Muscle of back (tissue), 11 donors: Measurements from ENCODE around the gene WDR45B. TPM values are rescaled to one million over a fixed set of nuclear protein-coding genes. Genes with fewer than 3 reads are reported as not detected.
A peak's percentile ranks its signal among the peaks of the same experiment; 100 is the strongest.
"Not testable (repeated sequence)": the region's sequence is repeated elsewhere in the genome, so short reads cannot be mapped to it uniquely, and the experiment has no call there.

Experiments used
- DNase-seq, 3 donors: peaks; one replicate each; pipeline versions ENCODE4 v3.0.0 to v3.0.0-alpha.2; 2013
- polyA plus RNA-seq, 10 donors: library from polyadenylated mRNA; unstranded; fragments of 120-200 nt; gene quantifications; one replicate each; pipeline ENCODE4 v1.2.1, GENCODE V29; 2013; ENCODE audit not compliant: insufficient read length in 10 of 10

WDR45B gene
- polyA plus RNA-seq, 10 donors: 51.5 to 71.7 (median 58.3) TPM

GRCh38 chr17:82661717-82662683, 13.8 kb upstream of the WDR45B start:
- no peak for DNase-seq

- no peak for DNase-seq
These were observed 11.6 kb upstream of the WDR45B start for GRCh38 chr17:82659886-82660285.

- DNase-seq: no peak
These were observed 10.7 kb upstream of the WDR45B start for GRCh38 chr17:82658796-82659452.

GRCh38 chr17:82658331-82658730, 10.1 kb upstream of the WDR45B start:
- DNase-seq: no peak

GRCh38 chr17:82657926-82658325, 9.7 kb upstream of the WDR45B start:
- DNase-seq: no peak

- no peak for DNase-seq
These were observed 8.0 kb upstream of the WDR45B start for GRCh38 chr17:82656266-82656665.

GRCh38 chr17:82655523-82655922, 7.3 kb upstream of the WDR45B start:
- no peak for DNase-seq

GRCh38 chr17:82655038-82655479, 6.8 kb upstream of the WDR45B start:
- peak in 1 of 3 donors; percentile 22 for DNase-seq

GRCh38 chr17:82654611-82655010, 6.4 kb upstream of the WDR45B start:
- DNase-seq: not testable (repeated sequence)

GRCh38 chr17:82653651-82654528, 5.6 kb upstream of the WDR45B start:
- DNase-seq: no peak

GRCh38 chr17:82650723-82651122, 2.5 kb upstream of the WDR45B start:
- no peak for DNase-seq

GRCh38 chr17:82649501-82650261, 1.4 kb upstream of the WDR45B start:
- peak in 1 of 3 donors; percentile 30 for DNase-seq

- DNase-seq: peak in 2 of 3 donors; percentile 41 to 70
These were observed 593 bp upstream of the WDR45B start for GRCh38 chr17:82648742-82649331.

GRCh38 chr17:82647593-82648164, 565 bp downstream of the WDR45B start:
- DNase-seq: peak in 2 of 3 donors; percentile 27 to 60

GRCh38 chr17:82645516-82645915, 2.7 kb downstream of the WDR45B start:
- no peak for DNase-seq

- no peak for DNase-seq
These were observed 4.1 kb downstream of the WDR45B start for GRCh38 chr17:82644148-82644547.

GRCh38 chr17:82642022-82642421, 6.2 kb downstream of the WDR45B start:
- no peak for DNase-seq

GRCh38 chr17:82640036-82640435, 8.2 kb downstream of the WDR45B start:
- DNase-seq: no peak

- no peak for DNase-seq
These were observed 8.6 kb downstream of the WDR45B start for GRCh38 chr17:82639628-82640027.

- no peak for DNase-seq
These were observed 10.0 kb downstream of the WDR45B start for GRCh38 chr17:82638183-82638773.
